GM12878 (cell line): ENCODE data around the gene ECSIT. TPM values are rescaled to one million over a fixed set of nuclear protein-coding genes. Genes with fewer than 3 reads are reported as not detected.

Experiments used
- ATAC-seq: fragments of 200-7000 bp; cut with Tn5 transposase; 3 replicates; pipeline ENCODE4 v1.9.1; 2020; ENCODE audit warnings: mild to moderate bottlenecking, moderate library complexity
- BruUV-seq: library from RNA; stranded (reverse); fragments of 400-500 nt; replicated peaks from 2 replicates; lab custom pipeline; 2021; lab: Mats Ljungman, UMichigan
- CTCF ChIA-PET: fragments of 300-600 bp; sonication (Branson Sonifier 250); formaldehyde crosslinking; extraction: SDS; loops from one replicate; lab custom pipeline; 2021; ENCODE audit warnings: inconsistent platforms; lab: Yijun Ruan, JAX
- POLR2A ChIA-PET: fragments of 350-600 bp; formaldehyde crosslinking; extraction: SDS; loops from one replicate; lab custom pipeline; 2021; ENCODE audit warnings: inconsistent platforms; lab: Charles Lee
- RAD21 ChIA-PET: fragments of 300-600 bp; sonication (Branson Sonifier 250); formaldehyde crosslinking; loops from one replicate; lab custom pipeline; 2023; ENCODE audit warnings: antibody characterized with exemption; ENCODE audit not compliant: unreplicated experiment; lab: Charles Lee
- SMC1A ChIA-PET: fragments of 300-600 bp; sonication (Branson Sonifier 250); formaldehyde crosslinking; loops from one replicate; lab custom pipeline; 2023; ENCODE audit not compliant: unreplicated experiment, uncharacterized antibody; lab: Charles Lee
- DNase-seq: peaks from one replicate; pipeline ENCODE4 v3.0.0-alpha.2; 2011; ENCODE audit warnings: low read depth, low spot score
- FAIRE-seq: peaks from 3 replicates; lab custom pipeline; 2011; peaks lifted over from hg19 to GRCh38; lab: Jason Lieb, UNC
- H2AFZ ChIP-seq: 2 replicates; pipeline ENCODE4 v1.6.0; 2011; ENCODE audit warnings: low read depth, low read length, control low read depth; ENCODE audit not compliant: control insufficient read depth
- H3K27ac ChIP-seq: 2 replicates; pipeline ENCODE4 v1.5.1; 2011; ENCODE audit warnings: control low read depth; ENCODE audit not compliant: control insufficient read depth, insufficient read depth
- H3K27me3 ChIP-seq, 2 experiments: replicated peaks in 1 of 2; 2 replicates each; pipeline versions ENCODE4 v1.6.0 to v1.6.1; 2011; ENCODE audit warnings: low read length in 1 of 2; ENCODE audit not compliant: control insufficient read depth in 2 of 2, insufficient read depth in 2 of 2
- H3K36me3 ChIP-seq, 2 experiments: 2 replicates each; pipeline ENCODE4 v1.5.1; 2011; ENCODE audit warnings: low read length in 1 of 2; ENCODE audit not compliant: control insufficient read depth in 2 of 2, insufficient read depth in 2 of 2
- H3K4me1 ChIP-seq: 2 replicates; pipeline ENCODE4 v1.6.1; 2011; ENCODE audit warnings: mild to moderate bottlenecking, low read length, moderate library complexity, mixed read lengths; ENCODE audit not compliant: control insufficient read depth, insufficient read depth
- H3K4me2 ChIP-seq: 2 replicates; pipeline ENCODE4 v1.6.0; 2011; ENCODE audit warnings: control low read depth; ENCODE audit not compliant: control insufficient read depth, insufficient read depth
- H3K4me3 ChIP-seq: fragments of 200-600 bp; sonication (generic); 2 replicates; pipeline ENCODE4 v1.5.1; 2016
- H3K79me2 ChIP-seq: 2 replicates; pipeline ENCODE4 v1.6.0; 2011; ENCODE audit warnings: low read length; ENCODE audit not compliant: control insufficient read depth, insufficient read depth
- H3K9ac ChIP-seq: 2 replicates; pipeline ENCODE4 v1.8.0; 2011; ENCODE audit warnings: low read length, control low read depth, mixed read lengths; ENCODE audit not compliant: control insufficient read depth, insufficient read depth
- H3K9me3 ChIP-seq: replicated peaks from 3 replicates; pipeline ENCODE4 v1.5.1; 2011; ENCODE audit warnings: mild to moderate bottlenecking, low read length; ENCODE audit not compliant: control insufficient read depth, insufficient read depth
- H4K20me1 ChIP-seq: 2 replicates; pipeline ENCODE4 v1.6.0; 2011; ENCODE audit not compliant: control insufficient read depth, insufficient read depth
- BHLHE40 ChIP-seq, 2 experiments: fragments of 450-650 bp in 1 of 2; IDR thresholded peaks; 2 replicates each; pipeline ENCODE4 v1.6.1; 2011 to 2017; ENCODE audit warnings: low read depth in 2 of 2, borderline replicate concordance in 1 of 2, improper control_type of control experiment in 1 of 2, low read length in 1 of 2, mild to moderate bottlenecking in 1 of 2
- CTCF ChIP-seq, 3 experiments: IDR thresholded peaks in 2 of 3; conservative IDR thresholded peaks in 1 of 3; 2 replicates each; pipeline ENCODE4 v1.5.1; 2011; ENCODE audit warnings: low read depth in 3 of 3, low read length in 3 of 3, mild to moderate bottlenecking in 3 of 3, control low read depth in 2 of 3, moderate library complexity in 2 of 3, inconsistent platforms in 1 of 3, mixed read lengths in 1 of 3; ENCODE audit not compliant: control insufficient read depth in 2 of 3, insufficient read depth in 1 of 3; ENCODE audit errors: extremely low read depth in 1 of 3
- IRF5 ChIP-seq: fragments of 450-650 bp; IDR thresholded peaks from 2 replicates; pipeline ENCODE4 v1.6.1; 2017; ENCODE audit warnings: borderline replicate concordance
- NFYB ChIP-seq: IDR thresholded peaks from 2 replicates; pipeline ENCODE4 v1.6.1; 2011; ENCODE audit warnings: low read depth, mild to moderate bottlenecking, low read length, improper control_type of control experiment, moderate library complexity; ENCODE audit not compliant: insufficient read depth
- PAX5 ChIP-seq: IDR thresholded peaks from 2 replicates; pipeline ENCODE4 v1.6.1; 2011; ENCODE audit warnings: low read depth, low read length, borderline replicate concordance
- RB1 ChIP-seq: fragments of 450-650 bp; formaldehyde crosslinking; IDR thresholded peaks from 2 replicates; pipeline ENCODE4 v1.6.1; 2017; ENCODE audit warnings: mild to moderate bottlenecking, borderline replicate concordance
- ZBTB40 ChIP-seq: fragments of 450-650 bp; IDR thresholded peaks from 2 replicates; pipeline ENCODE4 v1.6.1; 2016; ENCODE audit warnings: mild to moderate bottlenecking, moderate library complexity, borderline replicate concordance
- ZNF274 ChIP-seq: IDR thresholded peaks from one replicate; pipeline ENCODE4 v1.8.0; 2011; ENCODE audit not compliant: insufficient read length, insufficient read depth
- WGBS: methylation state at CpG from one replicate; pipeline ENCODE4 v1.1.6; 2016; ENCODE audit warnings: low lambda C conversion rate; ENCODE audit not compliant: insufficient replicate concordance, insufficient coverage; ENCODE audit errors: missing lambda C conversion rate; 5-methylcytosine and 5-hydroxymethylcytosine counted together
- in situ Hi-C: fragments of 300-500 bp; cut with MboI; formaldehyde crosslinking; loops from 9 replicates; pipeline ENCODE4 v1.14.3; 2018; ENCODE audit warnings: mixed read lengths
- intact Hi-C: fragments of 100-400 bp; cut with micrococcal nuclease; formaldehyde crosslinking; loops from one replicate; pipeline ENCODE4 v1.14.2; 2022; ENCODE audit not compliant: unreplicated experiment
- polyA plus RNA-seq, 11 experiments: library from polyadenylated mRNA; depleted of rRNA in 4 of 11; unstranded in 6 of 11; stranded (reverse) in 5 of 11; fragments of >200 nt; fragmentation: Nextera tagmentation in 4 of 11; fragmentation: Illumina TruSeq in 1 of 11; extraction: Ambion mirVana in 4 of 11; extraction: Trizol in 1 of 11; gene quantifications; 1 replicate in 1 of 11; 2 replicates in 10 of 11; pipeline versions ENCODE4 v1.2.1 to v1.2.3, GENCODE V29; 2011 to 2016; ENCODE audit warnings: inconsistent platforms in 2 of 11, missing spikeins in 2 of 11, low read depth in 1 of 11
- total RNA-seq, 4 experiments: library from RNA; depleted of rRNA in 3 of 4; stranded (reverse); fragments of >200 nt in 3 of 4; fragmentation: Illumina TruSeq in 1 of 4; extraction: Trizol in 1 of 4; gene quantifications; 2 replicates each; pipeline versions ENCODE4 v1.2.1 to v1.2.3, GENCODE V29; 2013 to 2021

ECSIT gene
- total and polyA plus RNA-seq, 10 of the 15 experiments (the other 5 are each of a cell fraction or from before 2014, with no cell fraction given): 1.0 to 59.6 (median 41.3) TPM

- RAD21 ChIA-PET: no interaction called here
- no peak overlapping the region for H3K4me2 ChIP-seq
- FAIRE-seq: no peak
- no peaks in the 10 kb centered on the region for H4K20me1 ChIP-seq
- no TSS peak for BruUV-seq
- H3K4me3 ChIP-seq: no peak overlapping the region
- 0 out of 2 replicates have a peak, but pooled peaks have one; percentile 40 for TF ChIP-seq NFYB
- peak; percentile 13 to 58; a peak in 2 of 4 replicates for TF ChIP-seq BHLHE40 (IDR thresholded peaks at IDR 0.05; ENCODE audit: borderline replicate concordance in 1 of 2, low read depth in 2 of 2, low read length in 1 of 2)
- TF ChIP-seq RB1: no peak
- TF ChIP-seq CTCF (IDR thresholded peaks at IDR 0.05 in 2 of 3, conservative IDR thresholded peaks at IDR 0.05 in 1 of 3; ENCODE audit: control insufficient read depth in 2 of 3, extremely low read depth in 1 of 3, insufficient read depth in 1 of 3, low read depth in 3 of 3, low read length in 3 of 3): 0 out of 6 replicates have a peak, but pooled peaks of 2 of the 3 experiments have one; percentile 4 to 5
- TF ChIP-seq ZNF274: no peak
- no peak for TF ChIP-seq PAX5
- TF ChIP-seq ZBTB40: no peak
- no peak for TF ChIP-seq IRF5
- no peak overlapping the region for H3K27ac ChIP-seq
- no peaks in the 10 kb centered on the region for H3K9me3 ChIP-seq
- H3K4me1 ChIP-seq: no peaks in the 10 kb centered on the region
- SMC1A ChIA-PET: interaction anchor here (0.7 kb wide), 1 partner anchor 131 kb away, joined by 3 read pairs; no protein-coding TSS in a partner anchor
- H3K27me3 ChIP-seq: no peaks in the 10 kb centered on the region
- peaks cover 4% of the 10 kb centered on the region; the same call in 1 of the 2 replicates for H3K79me2 ChIP-seq
- POLR2A ChIA-PET: interaction anchor here (0.5 kb wide), 1 partner anchor 96 kb away, joined by 3 read pairs; no protein-coding TSS in a partner anchor
- no peaks in the 10 kb centered on the region for H3K36me3 ChIP-seq
- CTCF ChIA-PET: no interaction called here
- DNase-seq: no peak
- in situ Hi-C loops (no loop called here), intact Hi-C loops (no loop called here)
- no peak overlapping the region for H2AFZ ChIP-seq
- ATAC-seq: no peak
- 64% methylated on average over 9 of the region's 9 CpGs for WGBS
- H3K9ac ChIP-seq: no peak overlapping the region
Measured at GRCh38 chr19:11530432-11530831, 1.5 kb upstream of the ECSIT start.
